Pancreas (tissue), 10 donors: ENCODE measurements around the gene LAMC3. TPM values are rescaled to one million over a fixed set of nuclear protein-coding genes. Genes with fewer than 3 reads are reported as not detected.

ENCODE experiments used
- ATAC-seq, 4 donors: fragments of 200-7000 bp; cut with Tn5 transposase; one replicate each; pipeline versions ENCODE4 v1.8.0 to v1.9.1; 2020; ENCODE audit warnings: mild to moderate bottlenecking in 4 of 4, moderate library complexity in 4 of 4
- DNase-seq, 6 donors: peaks; one replicate each; pipeline ENCODE4 v3.0.0-alpha.2; 2020
- FAIRE-seq: peaks from 2 replicates; lab custom pipeline; 2012; peaks lifted over from hg19 to GRCh38; lab: Jason Lieb, UNC
- H3K27ac ChIP-seq, 4 donors: fragments of 200-600 bp; sonication (generic); 1 replicate in 3 of 4; 2 replicates in 1 of 4; pipeline versions ENCODE4 v1.5.0 to v1.8.0; 2020
- H3K27me3 ChIP-seq, 4 donors: fragments of 200-600 bp; one replicate each; pipeline ENCODE4 v1.8.0; 2021
- H3K36me3 ChIP-seq, 3 donors: fragments of 200-600 bp; sonication (generic) in 1 of 3; one replicate each; pipeline versions ENCODE4 v1.5.0 to v1.8.0; 2020 to 2021
- H3K4me1 ChIP-seq, 3 donors: fragments of 200-600 bp; one replicate each; pipeline ENCODE4 v1.8.0; 2021
- H3K4me3 ChIP-seq, 4 donors: fragments of 200-600 bp; sonication (generic) in 2 of 4; one replicate each; pipeline versions ENCODE4 v1.5.0 to v1.8.0; 2020 to 2021
- H3K9me3 ChIP-seq, 4 donors: fragments of 200-600 bp; one replicate each; pipeline ENCODE4 v1.8.0; 2021
- WGBS, 2 donors: extraction: QIAGEN DNeasy Blood & Tissue Kit; methylation state at CpG; one replicate each; pipeline ENCODE4 v1.1.7; 2013; 5-methylcytosine and 5-hydroxymethylcytosine counted together
- intact Hi-C, 3 donors: fragments of 100-400 bp; cut with DNase I; formaldehyde crosslinking; loops; one replicate each; pipeline versions ENCODE4 v1.11.1 to v1.14.2; 2022
- polyA plus RNA-seq, 2 donors: library from polyadenylated mRNA; stranded (reverse); fragments of 200-250 nt; gene quantifications; one replicate each; pipeline ENCODE4 v1.2.3, GENCODE V29; 2013
- total RNA-seq, 6 donors: library from RNA; stranded (reverse); fragmentation: NEBNext Ultra II Directional in 4 of 6; extraction: Animal tissue kit (Norgen Biotek cat#: 25700) in 4 of 6; gene quantifications; one replicate each; pipeline versions ENCODE4 v1.2.1 to v1.2.4, GENCODE V29; 2021 to 2023
- TF ChIP-seq, protein P1 (sequence below), 4 donors: fragments of 200-600 bp; sonication (generic) in 3 of 4; IDR thresholded peaks; one replicate each; pipeline versions ENCODE4 v1.5.0 to v1.8.0; 2021; ENCODE audit warnings: antibody characterized with exemption in 4 of 4
- donor health status: healthy with polysubstance abuse.
- donor health status: DM: no; HTN: no; CAD: no; lungs with moderate emphysema.
- donor health status: DM: no; HTN: no; CAD: no.
- donor health status: control.
- donor health status: control.
- donor health status: Bipolar disorder and iron deficiency.
- donor health status: DM: yes; HTN: yes; CAD: no.
- donor health status: DM: no; HTN: no; CAD: no.
- donor health status: DM: no; HTN: no; CAD: no.
- donor health status: DM: yes; HTN: yes; CAD: no.

LAMC3 gene
- total and polyA plus RNA-seq, 8 donors, result 1.1 to 8.9 (median 2.7) TPM

DNA sequence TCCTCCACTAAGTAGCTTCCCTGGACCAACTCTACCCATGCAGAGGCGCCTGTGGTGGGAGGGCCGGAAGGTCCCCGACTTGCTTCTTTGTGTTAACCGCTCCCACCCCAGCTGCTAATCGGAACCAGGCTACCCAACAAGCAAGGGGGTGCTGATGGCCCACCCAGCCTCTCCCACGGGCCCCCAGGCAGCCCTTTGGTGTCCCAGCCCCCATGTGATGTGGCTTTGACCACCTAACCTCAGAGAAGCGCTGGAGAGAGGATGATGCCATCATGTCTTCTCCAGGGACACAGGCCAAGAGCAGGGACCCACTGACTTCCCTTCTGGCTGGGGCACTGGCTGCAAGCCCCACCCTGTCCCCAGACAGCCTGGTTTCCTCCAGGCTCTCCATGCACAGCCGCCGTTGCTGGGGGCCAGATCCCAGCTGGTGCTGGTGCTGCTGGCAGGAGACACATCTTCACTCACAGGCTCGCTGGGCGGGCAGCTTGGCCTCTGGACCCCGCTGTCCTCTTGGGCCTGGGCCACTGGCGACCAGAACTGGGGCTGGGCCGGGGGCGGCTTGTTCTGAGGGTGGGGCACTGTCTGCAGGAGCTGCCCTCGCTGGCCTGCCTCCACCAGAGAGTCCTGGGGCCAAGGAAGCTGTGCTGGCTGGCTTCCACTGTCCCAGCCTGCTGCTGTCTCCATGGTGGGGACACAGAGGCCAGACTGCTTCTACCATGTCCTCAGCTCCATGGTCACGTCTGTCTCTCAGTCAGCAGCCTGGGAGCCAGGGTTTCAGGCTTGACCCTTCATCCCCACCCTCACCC lies 27.8 kb downstream of the LAMC3 start:
- FAIRE-seq (no peak), ATAC-seq (no peak), DNase-seq (no peak)
- no peaks in the 10 kb centered on the region for H3K36me3 ChIP-seq
- intact Hi-C loops, result no loop called here
- H3K27ac ChIP-seq, result no peak overlapping the region
- WGBS, 2 donors, result 66 to 76% methylated on average over 17 of the region's 17 CpGs
- no peaks in the 10 kb centered on the region for H3K9me3 ChIP-seq
- H3K27me3 ChIP-seq, result no peaks in the 10 kb centered on the region
- H3K4me1 ChIP-seq, result no peaks in the 10 kb centered on the region
- TF ChIP-seq, protein P1, sequence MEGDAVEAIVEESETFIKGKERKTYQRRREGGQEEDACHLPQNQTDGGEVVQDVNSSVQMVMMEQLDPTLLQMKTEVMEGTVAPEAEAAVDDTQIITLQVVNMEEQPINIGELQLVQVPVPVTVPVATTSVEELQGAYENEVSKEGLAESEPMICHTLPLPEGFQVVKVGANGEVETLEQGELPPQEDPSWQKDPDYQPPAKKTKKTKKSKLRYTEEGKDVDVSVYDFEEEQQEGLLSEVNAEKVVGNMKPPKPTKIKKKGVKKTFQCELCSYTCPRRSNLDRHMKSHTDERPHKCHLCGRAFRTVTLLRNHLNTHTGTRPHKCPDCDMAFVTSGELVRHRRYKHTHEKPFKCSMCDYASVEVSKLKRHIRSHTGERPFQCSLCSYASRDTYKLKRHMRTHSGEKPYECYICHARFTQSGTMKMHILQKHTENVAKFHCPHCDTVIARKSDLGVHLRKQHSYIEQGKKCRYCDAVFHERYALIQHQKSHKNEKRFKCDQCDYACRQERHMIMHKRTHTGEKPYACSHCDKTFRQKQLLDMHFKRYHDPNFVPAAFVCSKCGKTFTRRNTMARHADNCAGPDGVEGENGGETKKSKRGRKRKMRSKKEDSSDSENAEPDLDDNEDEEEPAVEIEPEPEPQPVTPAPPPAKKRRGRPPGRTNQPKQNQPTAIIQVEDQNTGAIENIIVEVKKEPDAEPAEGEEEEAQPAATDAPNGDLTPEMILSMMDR (IDR thresholded peaks at IDR 0.05), result no peak
- no peak overlapping the region for H3K4me3 ChIP-seq

DNA sequence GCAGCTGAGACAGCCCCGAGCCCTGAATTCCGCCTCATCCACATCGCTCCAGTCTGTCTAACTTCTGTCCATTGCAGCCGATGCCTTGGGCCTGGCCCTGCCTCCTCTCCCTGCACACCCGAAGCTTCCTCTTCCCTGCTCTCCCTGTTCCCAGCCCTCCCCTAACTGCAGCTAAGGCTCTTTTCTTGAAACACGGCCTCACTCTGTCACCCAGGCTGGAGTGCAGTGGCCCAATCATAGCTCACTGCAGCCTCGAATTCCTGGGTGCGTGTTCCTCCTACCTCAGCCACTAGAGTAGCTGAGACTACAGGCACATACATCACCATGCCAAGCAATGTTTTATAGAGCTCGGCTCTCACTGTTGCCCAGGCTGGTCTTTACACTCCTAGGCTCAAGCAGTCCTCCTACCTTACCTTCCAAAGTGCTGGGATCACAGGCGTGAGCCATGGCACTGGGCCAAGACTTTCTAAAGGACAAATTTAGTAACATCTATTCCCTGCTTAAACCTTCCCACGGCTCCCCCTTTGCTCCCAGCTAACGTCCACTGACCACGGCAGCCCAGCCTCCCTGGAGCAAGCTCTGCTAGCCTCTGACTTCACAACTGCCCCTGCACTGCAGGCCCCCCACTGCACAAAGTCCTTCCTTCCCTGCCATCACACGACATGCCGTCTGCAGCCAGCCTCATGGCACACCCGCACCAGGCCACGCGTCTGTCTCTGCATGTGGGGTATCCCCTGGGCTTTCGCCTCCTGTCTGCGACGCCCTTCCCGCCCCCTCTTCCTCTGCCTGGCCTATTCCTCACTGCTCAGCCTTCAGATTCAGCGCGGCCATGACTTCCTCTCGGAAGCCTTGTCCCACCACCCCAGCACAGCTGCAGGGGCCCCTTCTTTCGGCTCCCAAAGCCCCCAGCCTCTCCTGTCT lies 28.6 kb downstream of the LAMC3 start:
- Histone ChIP-seq H3K4me3 (no peak overlapping the region), H3K27ac (no peak overlapping the region), H3K4me1 (no peaks in the 10 kb centered on the region), H3K27me3 (no peaks in the 10 kb centered on the region), H3K36me3 (no peaks in the 10 kb centered on the region), H3K9me3 (no peaks in the 10 kb centered on the region)
- intact Hi-C loops, result no loop called here
- TF ChIP-seq, protein P1 (IDR thresholded peaks at IDR 0.05), result no peak
- no peak for FAIRE-seq
- 49 to 58% methylated on average over 26 of the region's 26 CpGs for WGBS, 2 donors
- no peak for ATAC-seq
- no peak for DNase-seq

DNA sequence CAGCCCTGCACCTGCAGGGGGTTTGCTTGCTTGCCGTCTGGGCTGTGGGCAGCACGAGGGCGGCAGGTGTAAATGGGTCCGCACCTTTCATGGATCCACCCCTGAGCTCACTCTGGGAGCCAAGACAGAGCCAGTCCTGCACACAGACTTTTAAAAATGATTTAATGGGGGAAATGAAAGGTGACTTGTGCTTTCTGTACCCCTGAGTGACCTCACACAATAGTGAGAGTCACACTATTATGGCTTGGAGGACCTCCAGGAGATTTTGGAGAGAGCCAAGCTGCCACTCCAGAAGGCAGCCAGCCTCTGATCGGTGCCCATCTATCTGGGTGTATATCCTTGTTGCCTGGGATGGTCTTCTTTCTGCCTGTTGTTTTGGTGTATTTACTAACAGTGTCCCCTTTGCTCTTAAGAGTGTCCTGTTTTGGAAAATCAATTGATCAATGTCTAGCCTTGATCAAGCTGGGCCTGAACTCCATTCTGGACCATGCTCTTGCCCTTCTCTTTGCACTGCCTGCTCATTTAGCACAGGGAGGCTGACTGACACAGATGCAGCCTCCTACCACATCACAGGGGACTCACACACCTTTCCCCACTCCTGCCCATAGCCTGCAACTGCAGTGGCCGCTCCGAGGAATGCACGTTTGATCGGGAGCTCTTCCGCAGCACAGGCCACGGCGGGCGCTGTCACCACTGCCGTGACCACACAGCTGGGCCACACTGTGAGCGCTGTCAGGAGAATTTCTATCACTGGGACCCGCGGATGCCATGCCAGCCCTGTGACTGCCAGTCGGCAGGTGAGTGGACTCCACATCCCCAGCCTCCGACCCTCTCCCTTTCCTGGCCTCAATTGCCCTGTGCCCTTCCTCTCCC lies 29.5 kb downstream of the LAMC3 start:
- no peak overlapping the region for H3K4me3 ChIP-seq
- no peak for DNase-seq
- no peaks in the 10 kb centered on the region for H3K4me1 ChIP-seq
- ATAC-seq, result no peak
- no peaks in the 10 kb centered on the region for H3K27me3 ChIP-seq
- intact Hi-C loops, result no loop called here
- H3K27ac ChIP-seq, result no peak overlapping the region
- no peak for FAIRE-seq
- H3K9me3 ChIP-seq, result no peaks in the 10 kb centered on the region
- TF ChIP-seq, protein P1 (IDR thresholded peaks at IDR 0.05), result no peak
- WGBS, 2 donors, result 72 to 80% methylated on average over 19 of the region's 19 CpGs
- H3K36me3 ChIP-seq, result no peaks in the 10 kb centered on the region

DNA sequence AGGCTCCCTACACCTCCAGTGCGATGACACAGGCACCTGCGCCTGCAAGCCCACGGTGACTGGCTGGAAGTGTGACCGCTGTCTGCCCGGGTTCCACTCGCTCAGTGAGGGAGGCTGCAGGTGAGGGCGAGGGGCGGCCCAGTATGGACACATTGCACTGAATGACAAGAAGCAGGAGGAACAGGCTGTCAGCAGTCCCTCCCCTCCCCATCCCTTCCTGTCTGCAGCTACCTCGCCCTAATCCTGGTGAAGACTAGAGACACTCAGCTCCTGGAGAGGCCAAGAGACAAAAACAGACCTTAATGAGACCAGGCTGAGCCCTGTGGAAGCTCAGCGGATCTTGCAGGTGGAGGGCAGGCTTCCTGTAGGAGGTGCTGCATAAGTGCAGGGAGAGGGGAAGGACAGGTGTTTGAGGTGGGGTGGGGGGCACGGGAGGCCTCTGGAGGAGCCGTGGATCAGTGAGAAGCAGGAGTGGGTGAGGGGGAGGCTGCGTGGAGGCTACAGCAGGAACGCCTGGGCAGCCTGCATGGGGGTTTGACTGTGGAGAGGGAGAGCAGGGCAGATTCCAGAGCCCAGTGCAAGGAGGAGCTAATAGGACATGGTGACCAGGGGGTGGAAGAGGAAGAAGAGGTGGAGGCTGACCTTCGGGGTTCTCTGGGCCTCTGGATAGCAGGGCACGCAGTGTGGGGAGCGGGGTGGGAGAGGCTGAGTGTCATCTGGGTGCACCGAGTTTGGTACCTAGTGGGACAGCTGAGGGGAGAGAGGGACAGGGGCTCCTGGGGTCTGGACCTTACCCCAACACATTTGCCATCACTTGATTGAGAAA lies 30.4 kb downstream of the LAMC3 start:
- no peaks in the 10 kb centered on the region for H3K9me3 ChIP-seq
- TF ChIP-seq, protein P1 (IDR thresholded peaks at IDR 0.05), result no peak
- ATAC-seq, result no peak
- no peak overlapping the region for H3K4me3 ChIP-seq
- 58 to 60% methylated on average over 18 of the region's 18 CpGs for WGBS, 2 donors
- no peak for DNase-seq
- no peaks in the 10 kb centered on the region for H3K36me3 ChIP-seq
- H3K27me3 ChIP-seq, result no peaks in the 10 kb centered on the region
- FAIRE-seq, result no peak
- H3K27ac ChIP-seq, result no peak overlapping the region
- no peaks in the 10 kb centered on the region for H3K4me1 ChIP-seq
- intact Hi-C loops, result no loop called here
